ENCODE results near the gene KCNS1. TPM values are rescaled to one million over a fixed set of nuclear protein-coding genes. Genes with fewer than 3 reads are reported as not detected.
"Not testable (repeated sequence)": the region's sequence is repeated elsewhere in the genome, so short reads cannot be mapped to it uniquely, and the experiment has no call there.

KCNS1 gene
- total RNA-seq, 4 donors from 2014 or later, result 0.97 TPM; not detected in 3

GRCh38 chr20:45069261-45069660, 31.7 kb downstream of the KCNS1 start:
- Histone ChIP-seq H3K9me3 (no peaks in the 10 kb centered on the region), H3K4me1 (no peaks in the 10 kb centered on the region), H3K4me3 (no peak overlapping the region), H3K27ac (no peak overlapping the region), H3K36me3 (no peaks in the 10 kb centered on the region), H3K27me3 (no peaks in the 10 kb centered on the region)
- intact Hi-C loops (cut with DNase I; ENCODE audit: low total_unique reads), result no loop called here
- no peak for TF ChIP-seq POLR2A (IDR thresholded peaks at IDR 0.05)
- TF ChIP-seq, protein P1, sequence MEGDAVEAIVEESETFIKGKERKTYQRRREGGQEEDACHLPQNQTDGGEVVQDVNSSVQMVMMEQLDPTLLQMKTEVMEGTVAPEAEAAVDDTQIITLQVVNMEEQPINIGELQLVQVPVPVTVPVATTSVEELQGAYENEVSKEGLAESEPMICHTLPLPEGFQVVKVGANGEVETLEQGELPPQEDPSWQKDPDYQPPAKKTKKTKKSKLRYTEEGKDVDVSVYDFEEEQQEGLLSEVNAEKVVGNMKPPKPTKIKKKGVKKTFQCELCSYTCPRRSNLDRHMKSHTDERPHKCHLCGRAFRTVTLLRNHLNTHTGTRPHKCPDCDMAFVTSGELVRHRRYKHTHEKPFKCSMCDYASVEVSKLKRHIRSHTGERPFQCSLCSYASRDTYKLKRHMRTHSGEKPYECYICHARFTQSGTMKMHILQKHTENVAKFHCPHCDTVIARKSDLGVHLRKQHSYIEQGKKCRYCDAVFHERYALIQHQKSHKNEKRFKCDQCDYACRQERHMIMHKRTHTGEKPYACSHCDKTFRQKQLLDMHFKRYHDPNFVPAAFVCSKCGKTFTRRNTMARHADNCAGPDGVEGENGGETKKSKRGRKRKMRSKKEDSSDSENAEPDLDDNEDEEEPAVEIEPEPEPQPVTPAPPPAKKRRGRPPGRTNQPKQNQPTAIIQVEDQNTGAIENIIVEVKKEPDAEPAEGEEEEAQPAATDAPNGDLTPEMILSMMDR (IDR thresholded peaks at IDR 0.05), result no peak
- no peak for DNase-seq

- Histone ChIP-seq H3K27ac (no peak overlapping the region), H3K9me3 (no peaks in the 10 kb centered on the region), H3K36me3 (no peaks in the 10 kb centered on the region), H3K4me3 (no peak overlapping the region), H3K27me3 (no peaks in the 10 kb centered on the region), H3K4me1 (no peaks in the 10 kb centered on the region)
- no peak for TF ChIP-seq POLR2A (IDR thresholded peaks at IDR 0.05)
- DNase-seq, result no peak
- intact Hi-C loops (cut with DNase I; ENCODE audit: low total_unique reads), result no loop called here
Measured at GRCh38 chr20:45067558-45067957, 33.4 kb downstream of the KCNS1 start.

DNA sequence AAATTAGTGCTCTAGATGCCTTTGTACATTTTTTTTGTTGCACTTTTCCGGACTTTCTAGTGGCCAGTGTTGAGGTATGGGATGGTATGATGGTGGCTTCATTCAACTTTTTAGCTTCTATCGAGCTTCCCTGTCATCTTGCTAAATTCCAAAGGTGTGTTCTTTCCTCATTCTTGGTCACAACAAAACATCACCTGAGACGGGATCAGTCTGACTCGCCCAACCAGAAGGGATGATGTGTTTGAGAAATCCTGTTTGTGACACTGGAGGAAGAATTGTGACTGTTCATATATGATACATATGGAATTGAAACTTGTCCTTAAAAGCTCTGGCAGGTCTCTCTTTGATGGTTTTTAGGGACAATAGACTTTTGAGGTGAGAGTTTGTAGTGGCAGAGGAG, 33.8 kb downstream of the KCNS1 start:
- Histone ChIP-seq H3K4me1 (no peaks in the 10 kb centered on the region), H3K36me3 (no peaks in the 10 kb centered on the region), H3K27me3 (no peaks in the 10 kb centered on the region), H3K4me3 (no peak overlapping the region), H3K9me3 (no peaks in the 10 kb centered on the region), H3K27ac (no peak overlapping the region)
- no peak for TF ChIP-seq POLR2A (IDR thresholded peaks at IDR 0.05)
- TF ChIP-seq, protein P1 (IDR thresholded peaks at IDR 0.05), result no peak
- DNase-seq, result no peak
- intact Hi-C loops (cut with DNase I; ENCODE audit: low total_unique reads), result no loop called here

- no peak for TF ChIP-seq POLR2A (IDR thresholded peaks at IDR 0.05)
Measured at GRCh38 chr20:45066372-45066771, 34.6 kb downstream of the KCNS1 start.

DNA sequence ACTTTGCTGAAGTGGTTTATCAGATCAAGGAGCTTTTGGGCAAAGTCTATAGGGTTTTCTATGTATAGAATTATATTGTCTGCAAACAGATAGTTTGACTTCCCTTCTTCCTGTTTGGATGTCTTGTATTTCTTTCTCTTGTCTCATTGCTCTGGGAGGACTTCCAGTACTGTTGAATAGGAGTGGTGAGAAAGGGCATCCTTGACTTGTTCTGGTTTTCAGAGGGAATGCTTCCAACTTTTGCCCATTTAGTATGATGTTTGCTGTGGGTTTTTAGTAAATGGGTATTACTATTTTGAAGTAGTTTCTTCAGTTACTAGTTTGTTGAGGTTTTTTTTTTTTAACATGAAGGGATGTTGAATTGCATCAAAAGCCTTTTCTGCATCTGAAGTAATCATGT, 36.1 kb downstream of the KCNS1 start:
- H3K27ac ChIP-seq, result no peak overlapping the region
- no peaks in the 10 kb centered on the region for H3K36me3 ChIP-seq
- no peak for DNase-seq
- TF ChIP-seq POLR2A (IDR thresholded peaks at IDR 0.05), result no peak
- TF ChIP-seq, protein P1 (IDR thresholded peaks at IDR 0.05), result no peak
- intact Hi-C loops (cut with DNase I; ENCODE audit: low total_unique reads), result no loop called here
- no peaks in the 10 kb centered on the region for H3K4me1 ChIP-seq
- H3K9me3 ChIP-seq, result no peaks in the 10 kb centered on the region
- H3K27me3 ChIP-seq, result no peaks in the 10 kb centered on the region
- no peak overlapping the region for H3K4me3 ChIP-seq

More at GRCh38 chr20:45066372-45066771, 34.6 kb downstream of the KCNS1 start:
- intact Hi-C loops (cut with DNase I; ENCODE audit: low total_unique reads), result no loop called here
- Histone ChIP-seq H3K9me3 (no peaks in the 10 kb centered on the region), H3K27ac (no peak overlapping the region), H3K4me3 (no peak overlapping the region), H3K4me1 (no peaks in the 10 kb centered on the region), H3K27me3 (no peaks in the 10 kb centered on the region), H3K36me3 (no peaks in the 10 kb centered on the region)
- no peak for DNase-seq

- intact Hi-C loops (cut with DNase I; ENCODE audit: low total_unique reads); H3K36me3 ChIP-seq; H3K27ac ChIP-seq; DNase-seq; H3K4me1 ChIP-seq; H3K27me3 ChIP-seq; H3K9me3 ChIP-seq; H3K4me3 ChIP-seq: not testable (repeated sequence)
Measured at GRCh38 chr20:45063107-45063506, 37.8 kb downstream of the KCNS1 start.

- H3K4me3 ChIP-seq, result no peak overlapping the region
- no peak for DNase-seq
- no peaks in the 10 kb centered on the region for H3K4me1 ChIP-seq
- no peaks in the 10 kb centered on the region for H3K36me3 ChIP-seq
- intact Hi-C loops (cut with DNase I; ENCODE audit: low total_unique reads), result no loop called here
- H3K27me3 ChIP-seq, result no peaks in the 10 kb centered on the region
- no peak overlapping the region for H3K27ac ChIP-seq
- H3K9me3 ChIP-seq, result no peaks in the 10 kb centered on the region
- TF ChIP-seq, protein P1 (IDR thresholded peaks at IDR 0.05), result no peak
- no peak for TF ChIP-seq POLR2A (IDR thresholded peaks at IDR 0.05)
Measured at GRCh38 chr20:45061244-45061643, 39.7 kb downstream of the KCNS1 start.

All from uterus (tissue), 4 donors.